Left ventricle myocardium inferior (tissue), 1 donor: ENCODE measurements around the gene SLC4A11. TPM values are rescaled to one million over a fixed set of nuclear protein-coding genes. Genes with fewer than 3 reads are reported as not detected.

ENCODE experiments used
- DNase-seq: peaks from one replicate; pipeline ENCODE4 v3.0.0-alpha.2; 2020
- H3K27ac ChIP-seq: fragments of 200-600 bp; replicated peaks from 2 replicates; pipeline ENCODE4 v1.8.0; 2021
- H3K27me3 ChIP-seq: fragments of 200-600 bp; 2 replicates; pipeline ENCODE4 v1.8.0; 2021; ENCODE audit warnings: low read depth
- H3K36me3 ChIP-seq: fragments of 200-600 bp; 2 replicates; pipeline ENCODE4 v1.8.0; 2021
- H3K4me1 ChIP-seq: fragments of 200-600 bp; 2 replicates; pipeline ENCODE4 v1.8.0; 2021
- H3K4me3 ChIP-seq: fragments of 200-600 bp; 2 replicates; pipeline ENCODE4 v1.8.0; 2021; ENCODE audit warnings: mild to moderate bottlenecking, moderate library complexity
- H3K9me3 ChIP-seq: fragments of 200-600 bp; replicated peaks from 2 replicates; pipeline ENCODE4 v1.8.0; 2021
- intact Hi-C: fragments of 100-400 bp; cut with micrococcal nuclease; formaldehyde crosslinking; loops from one replicate; pipeline ENCODE4 v1.11.0; 2022
- long read RNA-seq: library from polyadenylated mRNA; unstranded; transcript quantifications from one replicate; pipeline ENCODE4 v2.0.0, GENCODE V29; 2021
- total RNA-seq: library from RNA; stranded (reverse); fragmentation: NEBNext Ultra II Directional; extraction: Animal tissue kit (Norgen Biotek cat#: 25700); gene quantifications from one replicate; pipeline ENCODE4 v1.2.1, GENCODE V29; 2021
- TF ChIP-seq, protein P1 (sequence below): fragments of 200-600 bp; IDR thresholded peaks from 2 replicates; pipeline ENCODE4 v1.8.0; 2021; ENCODE audit warnings: antibody characterized with exemption, mild to moderate bottlenecking, borderline replicate concordance
- donor health status: DM: no; HTN: yes; CAD: no; lungs with severe emphysema.

The SLC4A11 gene
- total RNA-seq: 0.11 TPM
- long read RNA-seq: 0 reads

DNA sequence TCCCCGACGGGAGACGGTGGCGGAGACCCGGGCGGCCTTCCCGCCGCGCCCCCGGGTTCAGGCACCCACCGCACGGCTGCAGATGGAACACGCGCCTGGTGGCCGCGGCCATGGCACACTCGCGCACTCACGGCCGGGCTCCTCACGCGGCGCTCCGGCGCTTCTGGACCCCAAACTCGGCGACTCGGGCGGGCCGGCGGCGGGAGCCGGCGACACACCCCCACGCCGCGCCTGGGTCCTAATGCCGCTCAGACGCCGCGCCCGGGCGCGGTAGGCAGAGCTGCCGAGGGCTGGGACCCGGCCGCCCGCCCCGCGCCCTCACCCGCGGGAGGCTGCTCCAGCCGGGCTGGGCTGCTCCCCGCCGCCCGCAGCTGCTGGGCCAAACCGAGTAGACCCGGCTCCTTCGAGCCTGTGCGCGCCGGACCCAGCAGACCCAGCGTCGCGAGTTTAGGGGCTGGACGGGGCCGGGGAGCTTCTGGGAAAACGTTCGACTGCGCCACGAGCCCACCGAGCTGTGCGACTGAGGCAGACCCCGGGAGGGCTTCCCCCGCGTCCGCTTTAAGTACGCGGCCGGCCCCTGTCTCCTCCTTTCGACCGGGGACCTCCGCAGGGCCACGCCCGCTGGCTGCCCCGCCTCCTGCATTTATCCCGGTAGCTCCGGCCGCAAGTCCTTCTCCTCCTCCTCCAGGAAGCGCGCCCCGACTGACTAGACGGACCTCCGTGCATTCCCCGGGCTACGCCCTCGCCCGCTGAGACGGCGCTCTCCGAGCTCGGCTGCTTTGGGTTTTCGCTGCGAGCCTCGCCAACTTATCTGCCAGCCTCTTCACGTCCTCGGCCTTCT is at the start of gene SLC4A11:
Gene SLC4A11, minus strand, starts transcription at position 165 of the 841 bp plus-strand sequence. Its CDS starts 53 bp downstream, at position 112.
- H3K4me3 ChIP-seq: peak within 1 kb of the TSS; percentile 80
- TF ChIP-seq, protein P1, sequence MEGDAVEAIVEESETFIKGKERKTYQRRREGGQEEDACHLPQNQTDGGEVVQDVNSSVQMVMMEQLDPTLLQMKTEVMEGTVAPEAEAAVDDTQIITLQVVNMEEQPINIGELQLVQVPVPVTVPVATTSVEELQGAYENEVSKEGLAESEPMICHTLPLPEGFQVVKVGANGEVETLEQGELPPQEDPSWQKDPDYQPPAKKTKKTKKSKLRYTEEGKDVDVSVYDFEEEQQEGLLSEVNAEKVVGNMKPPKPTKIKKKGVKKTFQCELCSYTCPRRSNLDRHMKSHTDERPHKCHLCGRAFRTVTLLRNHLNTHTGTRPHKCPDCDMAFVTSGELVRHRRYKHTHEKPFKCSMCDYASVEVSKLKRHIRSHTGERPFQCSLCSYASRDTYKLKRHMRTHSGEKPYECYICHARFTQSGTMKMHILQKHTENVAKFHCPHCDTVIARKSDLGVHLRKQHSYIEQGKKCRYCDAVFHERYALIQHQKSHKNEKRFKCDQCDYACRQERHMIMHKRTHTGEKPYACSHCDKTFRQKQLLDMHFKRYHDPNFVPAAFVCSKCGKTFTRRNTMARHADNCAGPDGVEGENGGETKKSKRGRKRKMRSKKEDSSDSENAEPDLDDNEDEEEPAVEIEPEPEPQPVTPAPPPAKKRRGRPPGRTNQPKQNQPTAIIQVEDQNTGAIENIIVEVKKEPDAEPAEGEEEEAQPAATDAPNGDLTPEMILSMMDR: no peak
- peak within 1 kb of the TSS; percentile 50 for H3K27ac ChIP-seq
- no peaks in the 10 kb centered on the region for H3K36me3 ChIP-seq
- H3K9me3 ChIP-seq: no peaks in the 10 kb centered on the region
- intact Hi-C loops: no loop called here
- H3K4me1 ChIP-seq: peaks cover 27% of the 10 kb centered on the region
- H3K27me3 ChIP-seq: peaks cover 67% of the 10 kb centered on the region
- peak; percentile 71 for DNase-seq

- H3K27ac ChIP-seq: no peak overlapping the region
- H3K9me3 ChIP-seq: no peaks in the 10 kb centered on the region
- intact Hi-C loops: no loop called here
- no peak for DNase-seq
- TF ChIP-seq, protein P1: no peak
- H3K27me3 ChIP-seq: no peaks in the 10 kb centered on the region
- H3K4me1 ChIP-seq: no peaks in the 10 kb centered on the region
- H3K4me3 ChIP-seq: no peak overlapping the region
- peaks cover 94% of the 10 kb centered on the region for H3K36me3 ChIP-seq
Measured at GRCh38 chr20:3283222-3283820, 44.3 kb upstream of the SLC4A11 start.

- H3K4me1 ChIP-seq: no peaks in the 10 kb centered on the region
- no peak for DNase-seq
- no peak overlapping the region for H3K4me3 ChIP-seq
- H3K9me3 ChIP-seq: no peaks in the 10 kb centered on the region
- peaks cover 96% of the 10 kb centered on the region for H3K36me3 ChIP-seq
- no peak overlapping the region for H3K27ac ChIP-seq
- intact Hi-C loops: no loop called here
- no peaks in the 10 kb centered on the region for H3K27me3 ChIP-seq
- TF ChIP-seq, protein P1: no peak
Measured at GRCh38 chr20:3282271-3283221, 43.6 kb upstream of the SLC4A11 start.

DNA sequence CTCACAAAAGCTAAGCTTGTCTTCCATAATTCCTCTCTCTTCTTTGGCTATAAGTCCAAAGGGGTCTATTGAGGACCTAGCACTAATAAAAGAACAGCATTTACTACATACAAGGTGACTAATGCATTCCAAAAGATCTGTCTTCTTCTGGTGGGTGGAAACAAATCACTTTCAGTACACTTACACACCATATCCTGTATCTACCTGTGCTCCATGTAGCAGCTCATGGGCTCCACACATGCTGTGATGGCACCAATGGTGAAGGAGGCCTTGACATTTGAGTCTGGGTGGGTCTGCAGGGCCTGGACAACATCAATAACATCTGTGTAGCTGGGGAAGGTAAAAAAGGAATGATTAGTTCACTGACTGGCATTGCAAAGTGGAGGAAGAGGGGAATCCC is 42.4 kb upstream of the SLC4A11 start:
- intact Hi-C loops: no loop called here
- H3K36me3 ChIP-seq: peaks cover 94% of the 10 kb centered on the region
- H3K9me3 ChIP-seq: no peaks in the 10 kb centered on the region
- no peak overlapping the region for H3K4me3 ChIP-seq
- TF ChIP-seq, protein P1: no peak
- no peak for DNase-seq
- H3K27me3 ChIP-seq: no peaks in the 10 kb centered on the region
- no peak overlapping the region for H3K27ac ChIP-seq
- H3K4me1 ChIP-seq: peaks cover under 1% of the 10 kb centered on the region

DNA sequence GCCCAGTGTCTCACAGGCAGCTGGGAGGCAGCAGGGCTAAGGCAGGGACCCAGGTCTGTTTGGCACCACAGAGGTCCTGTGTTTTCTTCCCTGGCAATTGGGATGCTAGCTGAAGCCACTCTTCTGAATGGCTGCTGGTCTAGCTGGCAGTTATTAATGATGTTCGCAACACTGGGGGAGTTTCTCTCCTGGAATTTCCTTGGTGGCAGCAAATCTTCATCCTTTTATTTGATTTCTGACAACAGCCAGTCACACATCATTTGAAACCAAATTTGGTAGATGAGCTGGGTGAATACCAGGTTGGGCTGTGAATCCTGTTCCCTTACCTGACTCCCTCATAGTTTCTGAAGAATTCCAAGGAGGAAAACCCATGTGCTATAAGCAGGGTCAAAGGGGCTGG is 40.8 kb upstream of the SLC4A11 start:
- intact Hi-C loops: no loop called here
- TF ChIP-seq, protein P1: no peak
- H3K9me3 ChIP-seq: no peaks in the 10 kb centered on the region
- peaks cover 97% of the 10 kb centered on the region for H3K36me3 ChIP-seq
- H3K4me3 ChIP-seq: no peak overlapping the region
- no peak for DNase-seq
- H3K27me3 ChIP-seq: no peaks in the 10 kb centered on the region
- H3K27ac ChIP-seq: no peak overlapping the region
- peaks cover 17% of the 10 kb centered on the region for H3K4me1 ChIP-seq
